Fibroblast of villous mesenchyme (primary cell): ENCODE measurements around the gene ENDOD1. TPM values are rescaled to one million over a fixed set of nuclear protein-coding genes. Genes with fewer than 3 reads are reported as not detected.

Source experiments
- DNase-seq: peaks from one replicate; pipeline ENCODE4 v3.0.0-alpha.2; 2010; ENCODE audit warnings: low read depth
- H3K4me3 ChIP-seq: 2 replicates; pipeline ENCODE4 v1.5.1; 2011; ENCODE audit warnings: low read depth, mild to moderate bottlenecking, low read length
- CTCF ChIP-seq: IDR thresholded peaks from 2 replicates; pipeline ENCODE4 v1.5.1; 2012; ENCODE audit warnings: low read depth, mild to moderate bottlenecking, low read length; ENCODE audit not compliant: insufficient read depth
- total RNA-seq: library from RNA; depleted of rRNA; stranded (reverse); fragments of >200 nt; gene quantifications from 2 replicates; pipeline ENCODE4 v1.2.3, GENCODE V29; 2012

ENDOD1 gene
- total RNA-seq, 1 donor: 40.6 TPM

- no peak for TF ChIP-seq CTCF
- peak; percentile 86 for DNase-seq
- H3K4me3 ChIP-seq: no peak overlapping the region
Measured at GRCh38 chr11:95076416-95076815, 13.2 kb upstream of the ENDOD1 start.

GRCh38 chr11:95076981-95077380 is 12.7 kb upstream of the ENDOD1 start:
- no peak for DNase-seq
- H3K4me3 ChIP-seq: no peak overlapping the region
- TF ChIP-seq CTCF: no peak

GRCh38 chr11:95078526-95078925 is 11.1 kb upstream of the ENDOD1 start:
- H3K4me3 ChIP-seq: no peak overlapping the region
- DNase-seq: no peak
- no peak for TF ChIP-seq CTCF

- DNase-seq: no peak
- TF ChIP-seq CTCF: no peak
- no peak overlapping the region for H3K4me3 ChIP-seq
Measured at GRCh38 chr11:95081010-95081409, 8.6 kb upstream of the ENDOD1 start.

- no peak overlapping the region for H3K4me3 ChIP-seq
- TF ChIP-seq CTCF: no peak
- peak; percentile 28 for DNase-seq
Measured at GRCh38 chr11:95081412-95081811, 8.2 kb upstream of the ENDOD1 start.

- TF ChIP-seq CTCF: no peak
- no peak overlapping the region for H3K4me3 ChIP-seq
- DNase-seq: no peak
Measured at GRCh38 chr11:95082576-95083001, 7.1 kb upstream of the ENDOD1 start.

GRCh38 chr11:95084509-95084908 is 5.1 kb upstream of the ENDOD1 start:
- no peak overlapping the region for H3K4me3 ChIP-seq
- DNase-seq: no peak
- no peak for TF ChIP-seq CTCF
